HG02588 (cell line): ENCODE data around the gene GRK3.
"Not testable (repeated sequence)": the region's sequence is repeated elsewhere in the genome, so short reads cannot be mapped to it uniquely, and the experiment has no call there.

Experiments used
- ATAC-seq: cut with Tn5 transposase; IDR thresholded peaks from one replicate; pipeline ENCODE4 v1.9.1; 2021; ENCODE audit warnings: mild to moderate bottlenecking, moderate library complexity; ENCODE audit not compliant: unreplicated experiment

GRK3 gene

GRCh38 chr22:25570486-25570885 lies 6.0 kb downstream of the GRK3 start:
- ATAC-seq = no peak

DNA sequence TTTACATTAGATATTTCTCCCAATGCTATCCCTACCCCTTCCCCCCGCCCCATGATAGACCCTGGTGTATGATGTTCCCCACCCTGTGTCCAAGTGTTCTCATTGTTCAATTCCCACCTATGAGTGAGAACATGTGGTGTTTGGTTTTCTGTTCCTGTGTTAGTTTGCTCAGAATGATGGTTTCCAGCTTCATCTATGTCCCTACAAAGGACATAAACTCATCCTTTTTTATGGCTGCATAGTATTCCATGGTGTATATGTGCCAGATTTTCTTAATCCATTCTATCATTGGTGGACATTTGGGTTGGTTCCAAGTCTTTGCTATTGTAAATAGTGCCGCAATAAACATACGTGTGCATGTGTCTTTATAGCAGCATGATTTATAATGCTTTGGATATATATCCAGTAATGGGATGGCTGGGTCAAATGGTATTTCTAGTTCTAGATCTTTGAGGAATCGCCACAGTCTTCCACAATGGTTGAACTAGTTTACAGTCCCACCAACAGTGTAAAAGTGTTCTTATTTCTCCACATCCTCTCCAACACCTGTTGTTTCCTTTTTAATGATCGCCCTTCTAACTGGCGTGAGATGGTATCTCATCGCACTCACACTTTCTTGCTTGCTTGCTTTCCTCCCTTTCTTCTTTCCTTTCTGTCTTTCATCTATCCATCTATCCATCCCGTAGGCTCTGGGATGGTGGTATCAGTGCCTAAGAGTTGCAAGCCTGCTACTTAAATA lies 7.7 kb downstream of the GRK3 start:
- ATAC-seq = not testable (repeated sequence)

- ATAC-seq = no peak
These were observed 8.3 kb downstream of the GRK3 start for GRCh38 chr22:25572708-25573171.

DNA sequence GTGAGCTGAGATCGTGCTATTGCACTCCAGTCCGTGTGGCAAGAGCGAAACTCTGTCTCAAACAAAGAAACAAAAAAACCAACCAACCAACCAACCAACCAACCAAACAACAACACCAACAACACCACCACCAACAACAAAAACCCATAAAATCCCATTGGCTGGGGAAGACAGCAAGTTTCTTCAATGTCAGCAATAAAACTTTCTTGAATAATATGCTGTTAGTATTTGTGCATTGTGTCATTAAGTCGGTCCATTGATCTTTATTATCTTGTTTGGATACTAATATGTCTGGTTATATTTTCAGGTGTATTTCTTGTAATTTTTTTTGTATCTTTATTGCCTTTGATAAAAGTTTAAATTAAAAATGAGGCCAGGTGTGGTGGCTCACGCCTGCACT lies 9.4 kb downstream of the GRK3 start:
- no peak for ATAC-seq

- ATAC-seq = no peak
These were observed 10.3 kb downstream of the GRK3 start for GRCh38 chr22:25574736-25575135.

- ATAC-seq = not testable (repeated sequence)
These were observed 11.4 kb downstream of the GRK3 start for GRCh38 chr22:25575674-25576392.

DNA sequence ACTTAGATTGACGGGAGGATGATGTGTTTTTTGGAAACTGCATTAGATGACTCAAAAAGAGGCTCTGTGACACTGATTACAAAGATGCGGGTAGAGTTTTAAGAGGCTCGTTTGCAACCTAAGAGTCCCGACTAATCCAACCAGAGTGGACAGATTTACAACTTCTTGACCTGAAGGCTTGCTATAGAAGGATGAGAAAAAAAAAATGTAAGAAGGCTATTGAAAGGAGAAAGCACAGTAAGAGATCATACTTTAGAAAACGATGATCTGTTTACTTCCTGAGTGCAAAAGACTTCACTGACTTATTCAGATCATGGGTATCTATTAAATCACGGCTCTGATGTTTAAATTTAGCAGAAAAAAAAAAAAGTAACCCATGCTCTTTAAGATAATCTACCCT lies 17.0 kb downstream of the GRK3 start:
- not testable (repeated sequence) for ATAC-seq

DNA sequence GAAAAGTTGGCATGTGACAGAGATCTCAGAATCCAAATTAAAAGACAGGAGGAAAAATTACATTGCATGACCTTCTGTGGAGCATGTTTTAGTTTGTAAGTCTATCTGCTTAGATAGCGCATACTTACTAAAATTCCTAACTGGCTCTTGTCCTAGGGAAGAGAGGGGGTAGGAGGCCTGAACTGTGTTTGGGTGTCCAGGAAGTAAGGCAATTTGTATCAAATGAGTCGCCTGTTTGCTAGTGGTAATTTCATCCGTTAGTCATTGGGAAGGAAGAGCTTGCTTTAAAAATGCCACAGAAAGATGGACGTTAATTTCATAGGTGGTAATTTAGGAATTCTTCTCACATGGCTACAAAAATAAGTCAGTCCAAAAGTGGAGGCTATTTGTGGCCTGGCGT lies 18.5 kb downstream of the GRK3 start:
- ATAC-seq = no peak

- not testable (repeated sequence) for ATAC-seq
These were observed 20.5 kb downstream of the GRK3 start for GRCh38 chr22:25584993-25585392.

DNA sequence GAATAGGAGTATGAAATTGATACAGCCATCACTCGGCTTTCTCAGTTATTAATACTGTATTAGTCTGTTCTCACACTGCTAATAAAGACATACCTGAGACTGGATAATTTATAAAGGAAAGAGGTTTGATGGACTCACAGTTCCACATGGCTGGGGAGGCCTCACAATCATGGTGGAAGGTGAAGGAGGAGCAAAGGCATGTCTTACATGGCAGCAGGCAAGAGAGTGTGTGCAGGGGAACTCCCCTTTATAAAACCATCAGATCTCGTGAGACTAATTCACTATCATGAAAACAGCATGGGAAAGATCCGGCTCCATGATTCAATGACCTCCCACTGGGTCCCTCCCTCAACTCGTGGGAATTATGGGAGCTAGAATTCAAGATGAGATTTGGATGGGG lies 25.2 kb downstream of the GRK3 start:
- not testable (repeated sequence) for ATAC-seq

DNA sequence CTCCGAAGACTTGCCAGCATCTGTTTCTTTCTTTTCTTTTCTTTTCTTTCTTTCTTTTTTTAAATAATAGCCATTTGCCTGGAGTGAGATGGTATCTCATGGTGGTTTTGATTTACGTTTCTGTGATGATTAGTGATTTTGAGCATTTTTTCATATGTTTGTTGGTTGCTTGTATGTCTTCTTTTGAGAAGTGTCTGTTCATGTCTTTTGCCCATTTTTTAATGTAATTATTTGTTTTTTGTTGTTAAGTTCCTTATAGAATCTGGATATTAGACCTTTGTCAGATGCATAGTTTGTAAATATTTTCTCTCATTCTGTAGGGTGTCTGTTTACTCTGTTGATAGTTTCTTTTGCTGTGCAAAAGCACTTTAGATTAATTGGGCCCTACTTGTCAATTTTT lies 28.8 kb downstream of the GRK3 start:
- ATAC-seq = not testable (repeated sequence)

DNA sequence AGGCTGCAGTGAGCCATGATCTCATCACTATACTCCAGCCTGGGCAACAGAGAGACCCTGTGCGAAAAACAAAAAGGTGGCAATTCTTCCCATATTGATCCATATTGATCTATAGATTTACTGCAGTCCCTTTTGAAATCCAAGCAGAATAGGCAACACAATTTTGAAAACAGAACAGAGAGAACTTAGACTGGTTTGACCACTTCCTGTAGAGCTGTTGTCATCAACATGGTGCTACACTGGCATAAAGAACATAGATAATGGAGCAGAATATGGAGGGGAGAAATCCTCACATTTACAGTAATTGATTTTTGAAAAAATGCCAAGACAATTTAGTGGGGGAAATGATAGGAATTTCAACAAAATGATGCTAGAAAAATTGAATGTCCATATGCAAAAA lies 34.1 kb downstream of the GRK3 start:
- no peak for ATAC-seq

- no peak for ATAC-seq
These were observed 38.0 kb downstream of the GRK3 start for GRCh38 chr22:25602445-25602844.

- no peak for ATAC-seq
These were observed 38.4 kb downstream of the GRK3 start for GRCh38 chr22:25602916-25603315.

GRCh38 chr22:25605146-25605545 lies 40.7 kb downstream of the GRK3 start:
- ATAC-seq = not testable (repeated sequence)

DNA sequence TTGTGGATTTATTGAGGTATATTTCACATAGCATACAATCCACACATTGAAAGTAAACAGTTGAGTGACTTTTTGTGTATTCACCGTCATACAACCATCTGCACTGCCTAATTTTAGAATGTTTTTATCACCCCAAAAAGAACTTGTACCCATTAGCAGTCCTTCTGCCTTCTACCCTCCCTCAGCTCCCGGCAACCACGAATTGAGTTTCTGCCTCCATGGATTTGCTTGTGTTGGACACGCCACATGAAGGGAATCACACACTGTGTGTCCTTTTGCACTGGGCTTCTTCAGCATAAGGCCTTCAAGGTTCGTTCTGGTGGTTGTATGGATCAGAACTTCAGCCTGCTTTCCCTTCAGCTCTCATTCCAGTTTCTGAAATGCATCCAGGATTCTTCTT lies 41.1 kb downstream of the GRK3 start:
- ATAC-seq = not testable (repeated sequence)

DNA sequence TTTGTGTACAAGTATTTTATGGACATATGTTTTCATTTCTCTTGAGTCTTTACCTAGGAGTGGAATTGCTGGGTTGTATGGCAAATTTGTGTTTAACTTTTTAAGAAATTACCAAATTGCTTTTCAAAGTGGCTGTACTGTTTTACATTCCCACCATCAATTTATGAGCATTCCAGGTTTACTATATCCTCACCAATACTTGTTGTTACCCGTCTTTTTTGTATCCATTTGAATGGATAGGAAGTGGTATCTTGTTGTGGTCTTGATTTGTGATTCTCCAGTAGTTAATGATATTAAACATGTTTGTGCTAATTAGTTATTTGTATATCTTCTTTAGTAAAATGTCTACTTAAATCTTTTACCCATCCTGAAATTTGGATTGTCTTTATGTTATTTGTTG lies 46.8 kb downstream of the GRK3 start:
- not testable (repeated sequence) for ATAC-seq

DNA sequence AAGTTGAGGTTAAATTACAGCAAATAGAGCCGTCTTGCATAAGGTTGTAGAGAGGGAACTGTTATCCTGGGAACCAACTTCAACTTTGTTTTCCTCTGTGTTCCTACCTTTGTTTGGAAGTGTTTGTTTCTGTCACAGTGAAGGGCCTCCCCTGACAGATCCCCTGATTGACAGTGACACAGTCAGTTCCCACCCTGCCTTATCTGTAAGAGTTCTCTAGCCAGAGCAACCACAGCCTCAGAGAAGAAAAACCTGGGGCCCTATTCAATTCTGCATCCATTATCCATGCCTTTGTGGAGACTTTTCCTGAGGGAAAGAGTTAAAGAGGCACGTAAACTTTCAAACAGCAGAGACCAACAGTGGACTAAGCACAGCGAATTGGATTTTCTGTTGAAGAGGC lies 48.7 kb downstream of the GRK3 start:
- ATAC-seq = not testable (repeated sequence)

DNA sequence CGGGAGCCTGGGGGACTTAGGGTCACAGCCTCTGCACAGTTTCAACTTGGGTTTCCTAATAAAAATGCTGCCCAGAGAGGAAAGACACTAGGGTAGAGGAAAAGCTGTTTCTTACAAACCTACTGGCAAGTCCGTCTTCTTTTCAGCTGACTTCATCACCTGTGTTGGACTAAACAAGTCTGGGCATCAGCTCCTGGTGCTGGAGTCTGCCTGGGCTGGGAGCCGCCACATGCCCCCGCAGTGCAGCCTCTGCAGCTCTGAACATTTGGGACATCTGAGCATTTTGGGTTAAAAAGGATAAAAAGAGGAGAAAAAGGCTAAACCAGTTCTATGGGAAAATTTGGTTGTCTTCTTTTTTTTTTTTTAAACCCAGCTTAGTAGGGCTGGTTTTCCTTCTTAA lies 49.1 kb downstream of the GRK3 start:
- ATAC-seq = not testable (repeated sequence)

DNA sequence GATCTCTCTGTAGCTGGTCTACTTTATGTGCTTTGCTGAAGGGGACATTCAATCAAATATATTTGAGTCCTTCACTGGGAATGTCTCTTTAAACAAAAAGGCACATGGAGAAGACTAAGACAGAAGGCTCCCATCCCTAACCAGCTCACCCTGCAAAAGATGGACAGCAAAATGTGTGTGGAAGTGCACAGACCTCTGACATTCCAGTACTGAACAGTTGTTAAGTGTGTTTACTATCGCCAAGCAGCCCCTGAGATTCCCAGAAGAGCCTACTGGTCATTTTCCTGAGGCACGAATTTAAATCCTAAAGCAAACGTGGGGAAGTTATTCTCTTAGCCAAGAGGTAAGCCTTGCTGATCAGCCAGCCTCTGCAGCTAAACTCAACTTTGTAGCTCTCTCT lies 50.3 kb downstream of the GRK3 start:
- ATAC-seq = not testable (repeated sequence)

GRCh38 chr22:25621986-25622385 lies 57.5 kb downstream of the GRK3 start:
- no peak for ATAC-seq

DNA sequence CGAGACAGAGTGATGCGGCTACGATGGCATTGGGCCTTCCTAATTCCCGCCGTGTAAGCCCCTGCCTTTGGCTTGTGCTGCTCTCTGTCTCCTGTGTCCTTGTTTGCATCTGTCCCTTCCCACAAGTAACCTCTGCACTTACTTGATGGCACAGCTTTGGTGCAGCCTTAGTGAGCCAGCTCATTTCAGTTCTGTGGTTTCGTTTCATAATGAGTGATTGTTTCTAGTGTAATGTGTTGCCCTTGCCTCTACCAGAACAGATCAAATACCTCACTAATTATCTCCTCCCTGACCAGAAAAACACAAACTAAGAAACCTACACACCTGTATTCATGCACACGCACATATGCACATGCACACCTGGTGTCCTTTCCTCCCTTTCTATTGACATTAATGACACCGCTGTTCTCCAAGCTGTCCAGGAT lies 58.8 kb downstream of the GRK3 start:
- peak; percentile 74 for ATAC-seq
